ENCODE results near the gene VWA8.

The VWA8 gene

GRCh38 chr13:41756198-41756880, 204.6 kb downstream of the VWA8 start:
- Histone ChIP-seq H3K4me3 (ENCODE audit: low read depth, low read length) (no peak overlapping the region), H3K9me3 (ENCODE audit: control insufficient read depth, insufficient read depth, low read depth, low read length) (no peaks in the 10 kb centered on the region), H3K27ac (ENCODE audit: extremely low read depth, low read depth, low read length) (no peak overlapping the region), H3K4me1 (ENCODE audit: control insufficient read depth, insufficient read depth, low read length) (no peaks in the 10 kb centered on the region), H3K36me3 (ENCODE audit: control insufficient read depth in 2 of 2, insufficient read depth in 1 of 2, low read length in 2 of 2) (no peaks in the 10 kb centered on the region)
- POLR2A ChIA-PET = no interaction called here
- CTCF ChIA-PET = no interaction called here
- no peak for TF ChIP-seq ZNF341 (tag by site-specific recombination; IDR thresholded peaks at IDR 0.05; ENCODE audit: low read depth)
- no peak for TF ChIP-seq FEZF1 (tag by site-specific recombination; IDR thresholded peaks at IDR 0.05)
- TF ChIP-seq GLIS2 (tag by site-specific recombination; IDR thresholded peaks at IDR 0.05) = no peak
- TF ChIP-seq ZNF19 (tag by site-specific recombination; IDR thresholded peaks at IDR 0.05; ENCODE audit: low read depth) = no peak
- no peak for TF ChIP-seq ZBTB49 (tag by site-specific recombination; IDR thresholded peaks at IDR 0.05; ENCODE audit: low read depth)
- TF ChIP-seq ZNF521 (tag by site-specific recombination; IDR thresholded peaks at IDR 0.05) = no peak
- TF ChIP-seq ZNF394 (tag by site-specific recombination; IDR thresholded peaks at IDR 0.05; ENCODE audit: borderline replicate concordance) = no peak

GRCh38 chr13:41751734-41752445, 209.0 kb downstream of the VWA8 start:
- no peaks in the 10 kb centered on the region; a peak in 1 of 3 replicates for H3K36me3 ChIP-seq (ENCODE audit: control insufficient read depth in 2 of 2, insufficient read depth in 1 of 2, low read length in 2 of 2)
- H3K4me3 ChIP-seq (ENCODE audit: low read depth, low read length) = no peak overlapping the region
- no peak overlapping the region for H3K27ac ChIP-seq (ENCODE audit: extremely low read depth, low read depth, low read length)
- H3K9me3 ChIP-seq (ENCODE audit: control insufficient read depth, insufficient read depth, low read depth, low read length) = no peaks in the 10 kb centered on the region
- ChIA-PET POLR2A (no interaction called here), CTCF (no interaction called here)
- H3K4me1 ChIP-seq (ENCODE audit: control insufficient read depth, insufficient read depth, low read length) = no peaks in the 10 kb centered on the region
- TF ChIP-seq ZBTB11 (tag by site-specific recombination; conservative IDR thresholded peaks at IDR 0.05; ENCODE audit: low read depth) (no peak), ZSCAN16 (tag by site-specific recombination; IDR thresholded peaks at IDR 0.05) (no peak), ZFP3 (tag by site-specific recombination; IDR thresholded peaks at IDR 0.05; ENCODE audit: low read depth) (no peak), GLI4 (tag by site-specific recombination; IDR thresholded peaks at IDR 0.05) (no peak), ZNF398 (tag by site-specific recombination; IDR thresholded peaks at IDR 0.05) (no peak), KLF16 (tag by site-specific recombination; IDR thresholded peaks at IDR 0.05) (no peak), ZNF626 (tag by site-specific recombination; IDR thresholded peaks at IDR 0.05) (no peak), ZNF449 (tag by site-specific recombination; IDR thresholded peaks at IDR 0.05) (no peak), ZNF362 (tag by site-specific recombination; IDR thresholded peaks at IDR 0.05) (no peak), PRDM1 (tag by site-specific recombination; IDR thresholded peaks at IDR 0.05) (no peak), ZNF311 (tag by site-specific recombination; IDR thresholded peaks at IDR 0.05; ENCODE audit: borderline replicate concordance) (no peak), SCRT1 (tag by site-specific recombination; IDR thresholded peaks at IDR 0.05; ENCODE audit: borderline replicate concordance) (no peak), ZNF239 (tag by site-specific recombination; IDR thresholded peaks at IDR 0.05) (no peak), ZNF623 (tag by site-specific recombination; IDR thresholded peaks at IDR 0.05) (no peak), ZNF624 (tag by site-specific recombination; IDR thresholded peaks at IDR 0.05) (no peak), ZNF2 (tag by site-specific recombination; IDR thresholded peaks at IDR 0.05) (no peak), ZNF157 (tag by site-specific recombination; IDR thresholded peaks at IDR 0.05) (no peak)
